Natural killer cell (primary cell): ENCODE measurements around the gene MAPK8IP1. TPM values are rescaled to one million over a fixed set of nuclear protein-coding genes. Genes with fewer than 3 reads are reported as not detected.

ENCODE experiments used
- ATAC-seq, 3 donors: fragments of 150-1000 bp in 2 of 3; fragments of 200-7000 bp in 1 of 3; cut with Tn5 transposase; 1 replicate in 1 of 3; 2 replicates in 2 of 3; pipeline ENCODE4 v1.10.0; 2021; ENCODE audit warnings: mild to moderate bottlenecking in 2 of 3, moderate library complexity in 2 of 3
- DNase-seq, 2 donors: peaks; one replicate each; pipeline versions ENCODE4 v3.0.0 to v3.0.0-alpha.2; 2013 to 2021; ENCODE audit warnings: mixed read lengths in 1 of 2
- H3K27ac ChIP-seq: one replicate; pipeline ENCODE4 v1.5.1; 2013; ENCODE audit warnings: mild to moderate bottlenecking, low read length
- H3K27me3 ChIP-seq: one replicate; pipeline ENCODE4 v1.6.1; 2013; ENCODE audit warnings: low read length; ENCODE audit not compliant: control insufficient read depth, insufficient read depth
- H3K36me3 ChIP-seq: one replicate; pipeline ENCODE4 v1.6.1; 2013; ENCODE audit warnings: low read length; ENCODE audit not compliant: control insufficient read depth, insufficient read depth
- H3K4me1 ChIP-seq: one replicate; pipeline ENCODE4 v1.6.1; 2013; ENCODE audit warnings: low read length; ENCODE audit not compliant: control insufficient read depth, insufficient read depth
- H3K4me3 ChIP-seq: one replicate; pipeline ENCODE4 v1.5.1; 2013; ENCODE audit warnings: low read length
- H3K9me3 ChIP-seq: one replicate; pipeline ENCODE4 v1.6.1; 2013; ENCODE audit warnings: low read length; ENCODE audit not compliant: control insufficient read depth, insufficient read depth
- H3K27ac Mint-ChIP-seq, 2 donors: one replicate each; pipeline ENCODE4 v1.8.0; 2022; ENCODE audit warnings: mild to moderate bottlenecking in 2 of 2, mixed read lengths in 2 of 2, moderate library complexity in 1 of 2
- H3K27me3 Mint-ChIP-seq, 2 donors: one replicate each; pipeline ENCODE4 v1.8.0; 2022; ENCODE audit warnings: low read depth in 2 of 2, mixed read lengths in 2 of 2
- H3K36me3 Mint-ChIP-seq: one replicate; pipeline ENCODE4 v1.8.0; 2022; ENCODE audit warnings: mixed read lengths
- H3K4me1 Mint-ChIP-seq, 2 donors: one replicate each; pipeline ENCODE4 v1.8.0; 2022; ENCODE audit warnings: mixed read lengths in 2 of 2
- H3K4me3 Mint-ChIP-seq: one replicate; pipeline ENCODE4 v1.8.0; 2022; ENCODE audit warnings: mild to moderate bottlenecking, moderate library complexity, mixed read lengths
- H3K9me3 Mint-ChIP-seq, 2 donors: one replicate each; pipeline ENCODE4 v1.8.0; 2022; ENCODE audit warnings: mixed read lengths in 2 of 2
- WGBS: methylation state at CpG from one replicate; pipeline ENCODE4 v1.1.7; 2013; ENCODE audit warnings: missing lambda C conversion rate; ENCODE audit not compliant: insufficient coverage; 5-methylcytosine and 5-hydroxymethylcytosine counted together
- intact Hi-C: fragments of 100-400 bp; cut with micrococcal nuclease; formaldehyde crosslinking; loops from one replicate; pipeline ENCODE4 v1.14.2; 2022
- total RNA-seq, 4 donors: library from RNA; stranded (reverse); fragments of 120-200 nt in 1 of 4; gene quantifications; one replicate each; pipeline versions ENCODE4 v1.2.3 to v1.2.4, GENCODE V29; 2013 to 2022
- TF ChIP-seq, protein P1 (sequence below): fragments of 200-600 bp; IDR thresholded peaks from one replicate; pipeline ENCODE4 v1.8.0; 2022; ENCODE audit warnings: antibody characterized with exemption

MAPK8IP1 gene
- total RNA-seq, 3 donors from 2014 or later (not counting 1 experiment from before 2014, with no cell fraction given), result 9.7 to 21.5 (median 13.9) TPM

DNA sequence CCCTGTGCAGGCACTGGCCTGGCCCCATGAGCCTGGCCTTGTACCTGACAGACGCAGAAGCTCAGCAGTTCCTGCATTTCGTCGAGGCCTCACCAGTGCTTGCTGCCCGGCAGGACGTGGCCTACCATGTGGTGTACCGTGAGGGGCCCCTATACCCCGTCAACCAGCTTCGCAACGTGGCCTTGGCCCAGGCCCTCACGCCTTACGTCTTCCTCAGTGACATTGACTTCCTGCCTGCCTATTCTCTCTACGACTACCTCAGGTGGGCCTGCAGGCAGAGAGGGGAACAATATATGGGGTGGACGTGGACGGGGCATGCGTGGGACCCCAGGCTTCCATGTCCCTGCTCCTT lies 41.9 kb downstream of the MAPK8IP1 start:
- DNase-seq (peak in 1 of 2 donors; percentile 21), ATAC-seq (no peak)
- intact Hi-C loops, result no loop called here
- Mint-ChIP-seq H3K4me3 (peak overlapping the region; percentile 42), H3K9me3 (no peaks in the 10 kb centered on the region), H3K27me3 (peaks cover 6% of the 10 kb centered on the region in 2 donors), H3K36me3 (no peaks in the 10 kb centered on the region), H3K4me1 (peaks cover 36 to 41% of the 10 kb centered on the region in 2 donors), H3K27ac (peak overlapping the region in 1 of 2 donors; percentile 69)
- Histone ChIP-seq H3K4me3 (no peak overlapping the region), H3K9me3 (no peaks in the 10 kb centered on the region), H3K27ac (peak overlapping the region; percentile 19), H3K36me3 (peaks cover 4% of the 10 kb centered on the region), H3K4me1 (peaks cover 60% of the 10 kb centered on the region), H3K27me3 (peaks cover 4% of the 10 kb centered on the region)
- TF ChIP-seq, protein P1, sequence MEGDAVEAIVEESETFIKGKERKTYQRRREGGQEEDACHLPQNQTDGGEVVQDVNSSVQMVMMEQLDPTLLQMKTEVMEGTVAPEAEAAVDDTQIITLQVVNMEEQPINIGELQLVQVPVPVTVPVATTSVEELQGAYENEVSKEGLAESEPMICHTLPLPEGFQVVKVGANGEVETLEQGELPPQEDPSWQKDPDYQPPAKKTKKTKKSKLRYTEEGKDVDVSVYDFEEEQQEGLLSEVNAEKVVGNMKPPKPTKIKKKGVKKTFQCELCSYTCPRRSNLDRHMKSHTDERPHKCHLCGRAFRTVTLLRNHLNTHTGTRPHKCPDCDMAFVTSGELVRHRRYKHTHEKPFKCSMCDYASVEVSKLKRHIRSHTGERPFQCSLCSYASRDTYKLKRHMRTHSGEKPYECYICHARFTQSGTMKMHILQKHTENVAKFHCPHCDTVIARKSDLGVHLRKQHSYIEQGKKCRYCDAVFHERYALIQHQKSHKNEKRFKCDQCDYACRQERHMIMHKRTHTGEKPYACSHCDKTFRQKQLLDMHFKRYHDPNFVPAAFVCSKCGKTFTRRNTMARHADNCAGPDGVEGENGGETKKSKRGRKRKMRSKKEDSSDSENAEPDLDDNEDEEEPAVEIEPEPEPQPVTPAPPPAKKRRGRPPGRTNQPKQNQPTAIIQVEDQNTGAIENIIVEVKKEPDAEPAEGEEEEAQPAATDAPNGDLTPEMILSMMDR, result no peak
- WGBS, result 37% methylated on average over 15 of the region's 15 CpGs

- Histone ChIP-seq H3K27me3 (peaks cover 4% of the 10 kb centered on the region), H3K27ac (peak overlapping the region; percentile 19), H3K4me3 (no peak overlapping the region), H3K4me1 (peaks cover 59% of the 10 kb centered on the region), H3K36me3 (peaks cover 4% of the 10 kb centered on the region), H3K9me3 (no peaks in the 10 kb centered on the region)
- DNase-seq (no peak), ATAC-seq (no peak)
- Mint-ChIP-seq H3K9me3 (no peaks in the 10 kb centered on the region), H3K27me3 (peaks cover 6% of the 10 kb centered on the region in 2 donors), H3K4me3 (peak overlapping the region; percentile 42), H3K27ac (peak overlapping the region in 1 of 2 donors; percentile 69), H3K4me1 (peaks cover 36 to 41% of the 10 kb centered on the region in 2 donors), H3K36me3 (no peaks in the 10 kb centered on the region)
- 92% methylated on average over 27 of the region's 27 CpGs for WGBS
- TF ChIP-seq, protein P1, result no peak
- intact Hi-C loops, result no loop called here
Measured at GRCh38 chr11:45927684-45928413, 42.4 kb downstream of the MAPK8IP1 start.

GRCh38 chr11:45928535-45929215 lies 43.2 kb downstream of the MAPK8IP1 start:
- Mint-ChIP-seq H3K27me3 (peaks cover 6% of the 10 kb centered on the region in 2 donors), H3K4me1 (peaks cover 36 to 37% of the 10 kb centered on the region in 2 donors), H3K27ac (peak overlapping the region in 1 of 2 donors; percentile 86), H3K4me3 (no peak overlapping the region), H3K36me3 (no peaks in the 10 kb centered on the region), H3K9me3 (no peaks in the 10 kb centered on the region)
- Histone ChIP-seq H3K36me3 (peaks cover 13% of the 10 kb centered on the region), H3K4me3 (no peak overlapping the region), H3K9me3 (no peaks in the 10 kb centered on the region), H3K4me1 (peaks cover 57% of the 10 kb centered on the region), H3K27me3 (no peaks in the 10 kb centered on the region), H3K27ac (peak overlapping the region; percentile 86)
- 93% methylated on average over 13 of the region's 13 CpGs for WGBS
- TF ChIP-seq, protein P1, result no peak
- DNase-seq (no peak), ATAC-seq (no peak)
- intact Hi-C loops, result no loop called here
